Measurements from ENCODE around the gene PPP2CA. TPM values are rescaled to one million over a fixed set of nuclear protein-coding genes. Genes with fewer than 3 reads are reported as not detected.

The PPP2CA gene
- total RNA-seq, 2 donors from 2014 or later: 137 to 147 TPM

GRCh38 chr5:134151723-134152122 is 74.2 kb downstream of the PPP2CA start:
- peaks cover 78% of the 10 kb centered on the region for H3K36me3 ChIP-seq

GRCh38 chr5:134149571-134150303 is 76.1 kb downstream of the PPP2CA start:
- no peaks in the 10 kb centered on the region for H3K27me3 ChIP-seq
- no peak overlapping the region for H3K4me3 ChIP-seq
- no peaks in the 10 kb centered on the region for H3K9me3 ChIP-seq
- no peak overlapping the region for H3K27ac ChIP-seq
- DNase-seq (ENCODE audit: low spot score): peak; percentile 51
- peaks cover 0 to 32% of the 10 kb centered on the region in 2 donors for H3K4me1 ChIP-seq
- TF ChIP-seq CTCF (IDR thresholded peaks at IDR 0.05): no peak
- H3K36me3 ChIP-seq: peaks cover 73% of the 10 kb centered on the region

More at GRCh38 chr5:134151723-134152122, 74.2 kb downstream of the PPP2CA start:
- Histone ChIP-seq H3K4me1 (peaks cover 0 to 27% of the 10 kb centered on the region in 2 donors), H3K9me3 (no peaks in the 10 kb centered on the region), H3K27me3 (no peaks in the 10 kb centered on the region), H3K4me3 (no peak overlapping the region), H3K27ac (no peak overlapping the region)
- TF ChIP-seq CTCF (IDR thresholded peaks at IDR 0.05): no peak
- DNase-seq (ENCODE audit: low spot score): peak; percentile 28

- Histone ChIP-seq H3K4me1 (peaks cover 0 to 32% of the 10 kb centered on the region in 2 donors), H3K4me3 (no peak overlapping the region), H3K27ac (no peak overlapping the region), H3K27me3 (no peaks in the 10 kb centered on the region), H3K9me3 (no peaks in the 10 kb centered on the region), H3K36me3 (peaks cover 71% of the 10 kb centered on the region)
- DNase-seq (ENCODE audit: low spot score): no peak
- no peak for TF ChIP-seq CTCF (IDR thresholded peaks at IDR 0.05)
Observed at GRCh38 chr5:134148986-134149539, 76.8 kb downstream of the PPP2CA start.

- no peak for TF ChIP-seq CTCF (IDR thresholded peaks at IDR 0.05)
- Histone ChIP-seq H3K9me3 (no peaks in the 10 kb centered on the region), H3K36me3 (peaks cover 65% of the 10 kb centered on the region), H3K4me1 (peaks cover 0 to 32% of the 10 kb centered on the region in 2 donors), H3K27ac (no peak overlapping the region), H3K4me3 (no peak overlapping the region), H3K27me3 (no peaks in the 10 kb centered on the region)
- no peak for DNase-seq (ENCODE audit: low spot score)
Observed at GRCh38 chr5:134148316-134148715, 77.6 kb downstream of the PPP2CA start.

- Histone ChIP-seq H3K36me3 (peaks cover 67% of the 10 kb centered on the region), H3K4me1 (peaks cover 0 to 32% of the 10 kb centered on the region in 2 donors), H3K9me3 (no peaks in the 10 kb centered on the region), H3K27ac (no peak overlapping the region), H3K4me3 (no peak overlapping the region), H3K27me3 (no peaks in the 10 kb centered on the region)
- DNase-seq (ENCODE audit: low spot score): peak; percentile 54
- TF ChIP-seq CTCF (IDR thresholded peaks at IDR 0.05): no peak
Observed at GRCh38 chr5:134146651-134147518, 79.0 kb downstream of the PPP2CA start.

Data from right atrium auricular region (tissue), 2 donors.